ENCODE results near the gene AARS2. TPM values are rescaled to one million over a fixed set of nuclear protein-coding genes. Genes with fewer than 3 reads are reported as not detected.
"Not testable (repeated sequence)": the region's sequence is repeated elsewhere in the genome, so short reads cannot be mapped to it uniquely, and the experiment has no call there.

The AARS2 gene
- polyA plus RNA-seq, 4 donors: 12.2 to 23.5 (median 16.9) TPM

DNA sequence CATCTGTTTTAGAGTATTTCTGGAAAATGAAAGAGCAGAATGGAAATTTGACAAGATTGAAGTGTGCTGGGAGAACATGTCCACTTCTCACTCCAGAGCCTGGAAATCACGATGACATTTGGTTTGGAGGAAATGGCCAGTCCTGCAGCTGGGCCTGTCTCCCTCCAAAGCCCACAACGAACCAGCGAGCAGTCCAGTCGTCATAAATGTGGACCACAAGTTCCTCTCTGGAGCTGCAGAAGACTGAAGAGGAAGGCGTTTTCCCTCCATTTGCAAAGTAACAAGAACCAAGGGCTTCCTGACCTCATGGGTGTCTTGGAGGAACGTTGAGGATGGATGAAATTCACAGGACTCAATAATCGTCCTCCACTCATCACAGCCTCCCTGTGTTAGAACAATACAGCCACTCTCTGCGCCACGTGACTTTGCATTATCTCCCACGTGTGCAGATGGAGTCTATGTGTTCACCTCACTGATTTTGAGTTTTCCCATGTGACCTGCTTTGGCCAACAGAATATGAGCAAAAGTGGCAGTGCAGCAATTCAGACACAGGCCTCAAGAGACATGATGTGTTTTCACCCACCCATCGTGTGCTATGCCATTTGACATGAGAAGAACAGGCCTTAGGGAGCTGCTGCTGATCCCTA lies 20.2 kb upstream of the AARS2 start:
- no peak for DNase-seq (ENCODE audit: low read depth in 4 of 4, low spot score in 2 of 4)

DNA sequence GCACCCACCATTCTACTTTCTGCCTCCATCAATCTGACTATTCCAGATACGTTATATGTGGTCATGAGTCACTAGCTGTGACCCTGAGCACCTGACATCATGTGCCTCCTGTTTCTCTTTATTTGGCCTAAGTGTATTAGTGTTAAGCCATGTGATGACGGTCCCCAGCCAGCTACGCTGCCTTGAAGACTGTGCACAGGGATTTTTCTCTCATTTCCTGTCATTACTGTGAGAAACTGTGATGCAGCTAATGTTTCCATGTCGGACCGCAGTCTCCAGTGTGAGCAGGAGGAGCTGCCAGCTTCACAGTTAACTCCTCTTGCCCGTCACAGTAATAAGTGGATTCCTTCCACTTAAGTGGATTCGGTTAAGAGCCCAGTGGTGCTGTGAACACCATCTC lies 19.4 kb upstream of the AARS2 start:
- no peak for DNase-seq (ENCODE audit: low read depth in 4 of 4, low spot score in 2 of 4)

GRCh38 chr6:44329858-44330257 lies 16.7 kb upstream of the AARS2 start:
- DNase-seq (ENCODE audit: low read depth in 4 of 4, low spot score in 2 of 4): no peak

DNA sequence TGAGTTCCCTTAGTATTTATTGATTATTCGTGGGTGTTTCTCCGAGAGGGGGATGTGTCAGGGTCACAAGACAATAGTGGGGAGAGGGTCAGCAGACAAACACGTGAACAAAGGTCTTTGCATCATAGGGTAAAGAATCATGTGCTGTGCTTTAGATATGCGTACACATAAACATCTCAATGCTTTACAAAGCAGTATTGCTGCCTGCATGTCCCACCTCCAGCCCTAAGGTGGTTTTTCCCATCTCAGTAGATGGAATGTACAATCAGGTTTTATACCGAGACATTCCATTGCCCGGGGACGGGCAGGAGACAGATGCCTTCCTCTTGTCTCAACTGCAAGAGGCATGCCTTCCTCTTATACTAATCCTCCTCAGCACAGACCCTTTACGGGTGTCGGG lies 15.1 kb upstream of the AARS2 start:
- DNase-seq (ENCODE audit: low read depth in 4 of 4, low spot score in 2 of 4): not testable (repeated sequence)

DNA sequence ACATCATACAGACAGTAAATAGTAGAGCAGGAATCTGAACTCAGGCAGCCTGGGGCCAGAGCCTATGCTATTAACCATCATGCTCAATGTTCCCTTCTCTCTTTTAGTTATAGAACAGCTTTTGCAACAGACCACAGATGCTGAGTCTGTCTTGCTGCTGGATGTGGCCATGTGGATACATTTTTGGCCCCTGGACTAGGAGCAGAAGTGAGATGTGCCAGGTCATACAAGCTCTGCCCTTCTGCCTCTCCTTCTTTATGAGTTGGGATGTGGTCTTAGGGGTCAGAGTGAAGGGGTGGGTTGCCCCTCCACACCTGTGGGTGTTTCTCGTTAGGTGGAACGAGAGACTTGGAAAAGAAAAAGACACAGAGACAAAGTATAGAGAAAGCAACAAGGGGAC lies 14.6 kb upstream of the AARS2 start:
- no peak for DNase-seq (ENCODE audit: low read depth in 4 of 4, low spot score in 2 of 4)

- no peak for DNase-seq (ENCODE audit: low read depth in 4 of 4, low spot score in 2 of 4)
Observed at GRCh38 chr6:44327096-44327495, 13.9 kb upstream of the AARS2 start.

DNA sequence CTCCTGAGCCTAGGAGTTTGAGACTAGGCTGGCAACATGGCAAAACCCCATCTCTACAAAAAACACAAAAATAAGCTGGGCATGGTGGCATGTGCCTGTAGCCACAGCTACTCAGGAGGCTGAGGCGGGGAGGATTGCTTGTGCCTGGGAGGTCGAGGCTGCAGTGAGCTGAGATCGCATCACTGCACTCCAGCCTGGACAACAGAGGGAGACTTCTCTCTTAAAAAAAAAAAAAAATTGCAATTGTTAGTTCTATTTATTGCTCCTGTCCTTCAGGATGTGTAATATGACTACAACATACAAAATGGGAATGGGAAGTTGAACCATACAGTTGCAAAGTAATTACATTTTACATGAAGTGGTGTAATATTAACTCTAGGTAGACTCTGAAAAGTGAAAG lies 8.1 kb upstream of the AARS2 start:
- no peak for DNase-seq (ENCODE audit: low read depth in 4 of 4, low spot score in 2 of 4)

GRCh38 chr6:44317136-44317631 lies 4.0 kb upstream of the AARS2 start:
- DNase-seq (ENCODE audit: low read depth in 4 of 4, low spot score in 2 of 4): not testable (repeated sequence)

DNA sequence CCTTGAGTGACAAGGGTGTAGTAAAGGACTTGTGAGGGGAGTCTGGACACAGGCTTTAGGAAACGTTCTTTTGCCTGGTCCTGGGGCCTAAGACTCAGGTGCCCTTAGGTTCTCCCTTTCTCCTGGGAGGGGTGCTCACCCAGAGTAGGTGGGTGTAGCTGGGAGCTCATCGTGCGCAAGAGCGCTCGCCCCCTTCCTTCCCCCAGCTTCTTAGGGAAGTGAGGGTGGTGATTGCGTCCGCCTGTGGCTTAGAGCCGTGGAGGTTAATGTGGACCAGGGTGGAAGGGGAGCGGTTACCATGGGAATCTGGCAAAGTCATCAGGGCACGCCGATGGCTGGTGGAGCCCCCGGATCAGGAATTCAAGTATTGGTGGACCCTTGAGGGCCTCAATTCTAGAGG lies 3.3 kb upstream of the AARS2 start:
- no peak for DNase-seq (ENCODE audit: low read depth in 4 of 4, low spot score in 2 of 4)

DNA sequence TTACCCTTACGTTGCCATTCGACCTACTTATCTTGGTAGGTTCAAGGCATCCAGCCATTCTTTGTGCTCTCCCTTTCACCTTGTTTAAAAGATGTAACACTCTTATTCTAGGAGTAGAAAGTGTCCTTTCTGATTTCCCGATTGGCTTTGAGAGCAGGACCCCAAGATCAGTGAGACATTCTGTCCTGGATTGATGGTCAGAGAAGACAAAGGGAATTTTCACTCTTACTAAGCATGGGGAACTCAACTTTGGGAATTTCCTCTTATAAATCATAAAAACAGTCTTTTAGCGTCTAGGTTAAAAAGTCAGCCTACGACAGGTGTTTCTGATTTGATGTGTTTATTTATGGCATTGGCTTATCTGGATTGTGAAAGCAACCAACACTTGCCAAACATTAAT lies 2.8 kb upstream of the AARS2 start:
- no peak for DNase-seq (ENCODE audit: low read depth in 4 of 4, low spot score in 2 of 4)

- no peak for DNase-seq (ENCODE audit: low read depth in 4 of 4, low spot score in 2 of 4)
Observed at GRCh38 chr6:44315516-44315915, 2.4 kb upstream of the AARS2 start.

- DNase-seq (ENCODE audit: low read depth in 4 of 4, low spot score in 2 of 4): not testable (repeated sequence)
Observed at GRCh38 chr6:44314657-44315056, 1.5 kb upstream of the AARS2 start.

GRCh38 chr6:44311767-44312166 lies 1.4 kb downstream of the AARS2 start:
- no peak for DNase-seq (ENCODE audit: low read depth in 4 of 4, low spot score in 2 of 4)

- DNase-seq (ENCODE audit: low read depth in 4 of 4, low spot score in 2 of 4): no peak
Observed at GRCh38 chr6:44311304-44311703, 1.8 kb downstream of the AARS2 start.

- DNase-seq (ENCODE audit: low read depth in 4 of 4, low spot score in 2 of 4): no peak
Observed at GRCh38 chr6:44310241-44310640, 2.9 kb downstream of the AARS2 start.

DNA sequence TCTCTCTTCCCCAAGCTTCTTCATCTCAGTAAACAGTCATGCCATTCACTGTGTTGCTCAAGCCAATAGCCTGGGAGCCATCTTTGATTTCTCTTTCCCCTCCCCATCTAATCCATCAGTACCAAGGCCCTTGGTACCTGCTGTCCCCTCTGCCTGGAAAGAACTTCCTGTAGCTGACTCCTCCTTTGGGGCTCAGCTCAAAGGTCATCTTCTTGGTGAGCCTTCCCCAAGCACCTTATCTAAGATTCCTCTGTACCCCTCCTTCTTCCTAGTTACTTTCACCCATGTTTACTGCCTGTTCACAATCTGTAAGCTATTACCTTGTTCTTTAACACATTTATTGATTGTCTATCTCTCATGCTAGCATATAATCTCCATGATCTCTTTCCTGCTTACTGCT lies 3.5 kb downstream of the AARS2 start:
- DNase-seq (ENCODE audit: low read depth in 4 of 4, low spot score in 2 of 4): no peak

- DNase-seq (ENCODE audit: low read depth in 4 of 4, low spot score in 2 of 4): no peak
Observed at GRCh38 chr6:44309092-44309491, 4.1 kb downstream of the AARS2 start.

DNA sequence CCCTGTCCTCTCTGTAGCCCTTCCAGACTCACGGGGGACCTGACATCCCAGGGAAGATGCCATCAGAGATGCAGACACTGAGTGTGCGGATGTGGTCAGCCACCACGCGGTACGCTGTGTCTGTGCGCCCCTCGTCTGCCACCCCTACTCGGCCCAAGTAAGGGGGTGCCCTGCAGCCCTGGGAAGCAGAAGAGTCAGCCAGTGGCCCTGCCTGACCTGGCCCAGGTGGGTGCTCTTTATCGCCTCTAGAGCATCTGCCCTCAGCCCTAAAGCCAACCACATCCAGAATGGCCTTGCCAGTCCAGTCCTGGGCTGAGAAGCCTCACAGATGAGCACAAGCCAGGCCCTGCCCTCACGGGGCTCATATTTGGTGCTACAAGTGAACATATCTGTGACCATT lies 5.9 kb downstream of the AARS2 start:
- no peak for DNase-seq (ENCODE audit: low read depth in 4 of 4, low spot score in 2 of 4)

DNA sequence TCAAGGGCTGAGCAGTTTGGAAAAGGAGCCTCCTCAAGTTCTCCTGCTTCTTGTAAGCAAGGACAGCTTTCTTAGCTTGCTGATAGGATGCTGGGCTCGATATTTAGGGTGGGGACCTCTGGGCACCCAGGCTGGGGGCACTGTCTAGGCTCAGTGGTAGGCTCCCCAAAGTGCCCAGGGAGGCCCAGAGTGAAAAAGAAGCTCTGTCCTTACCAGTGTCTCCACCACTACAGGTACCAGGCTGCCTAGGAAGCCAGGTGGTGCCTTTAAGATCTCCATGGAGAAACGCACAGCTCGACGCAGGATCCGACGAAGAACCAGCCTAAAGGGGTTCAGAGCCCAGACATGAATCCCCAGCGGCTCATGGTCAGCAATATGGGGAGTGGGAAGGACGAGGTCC lies 6.4 kb downstream of the AARS2 start:
- DNase-seq (ENCODE audit: low read depth in 4 of 4, low spot score in 2 of 4): no peak

GRCh38 chr6:44305200-44305725 lies 7.9 kb downstream of the AARS2 start:
- no peak for DNase-seq (ENCODE audit: low read depth in 4 of 4, low spot score in 2 of 4)

DNA sequence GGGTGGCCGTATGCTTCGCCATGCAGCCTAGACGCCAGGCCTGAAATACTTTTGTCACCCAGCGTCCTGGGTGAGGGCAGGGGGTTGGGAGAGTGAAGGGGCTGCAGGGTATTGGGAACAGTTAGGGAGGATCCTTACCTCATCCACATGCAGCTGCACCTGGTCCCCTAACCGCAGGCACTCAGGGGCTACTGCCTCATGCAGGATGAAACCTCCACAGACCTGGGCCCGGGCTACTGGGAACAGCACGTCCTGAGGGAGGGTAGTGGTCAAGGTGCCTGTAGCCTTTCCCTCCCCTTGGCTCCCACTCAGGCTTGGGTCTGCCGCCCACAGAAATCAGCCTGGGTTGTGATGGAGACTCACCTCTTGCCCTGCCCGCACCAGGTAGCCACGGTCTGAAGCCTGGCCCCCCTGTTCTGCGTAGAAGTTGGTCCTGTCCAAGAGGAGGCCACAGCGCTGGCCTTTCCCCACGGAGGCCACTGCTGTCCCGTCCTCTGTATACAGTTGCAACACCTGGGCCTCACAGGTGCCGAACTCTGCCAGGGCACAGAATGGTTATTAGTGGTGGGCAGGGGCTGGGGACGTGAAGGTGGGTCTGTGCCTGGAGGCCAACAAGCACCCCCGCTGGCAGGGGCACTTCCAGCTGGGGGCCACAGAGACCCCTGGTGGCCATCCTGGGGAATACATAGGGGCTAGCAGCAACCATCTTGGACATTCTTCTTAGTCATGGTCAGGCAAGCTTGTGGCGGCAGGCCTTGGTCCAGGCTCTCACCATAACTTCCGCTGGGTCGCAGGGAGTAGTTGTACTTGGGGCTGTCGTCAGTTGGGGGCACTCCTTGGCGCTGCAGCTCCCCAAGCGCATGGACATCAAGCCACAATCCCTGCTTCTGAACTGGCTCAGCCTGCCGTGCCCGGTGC lies 8.6 kb downstream of the AARS2 start:
- DNase-seq (ENCODE audit: low read depth in 4 of 4, low spot score in 2 of 4): no peak

- DNase-seq (ENCODE audit: low read depth in 4 of 4, low spot score in 2 of 4): no peak
Observed at GRCh38 chr6:44303842-44304241, 9.3 kb downstream of the AARS2 start.
